Activated CD4-positive, alpha-beta T cell treated with anti-CD3 and anti-CD28 coated beads, Interleukin-2, amount 50 U/mL, for 48 hours (primary cell): Measurements from ENCODE around the gene ZIC1.

Source experiments
- DNase-seq, 2 experiments: peaks; one replicate each; pipeline ENCODE4 v3.0.0-alpha.2; 2020

ZIC1 gene

GRCh38 chr3:147380387-147380951 lies 28.7 kb upstream of the ZIC1 start:
- DNase-seq, result no peak

- DNase-seq, result no peak
Observed at GRCh38 chr3:147380977-147381376, 28.2 kb upstream of the ZIC1 start.

GRCh38 chr3:147381596-147381995 lies 27.6 kb upstream of the ZIC1 start:
- DNase-seq, result no peak

- no peak for DNase-seq
Observed at GRCh38 chr3:147383617-147384016, 25.5 kb upstream of the ZIC1 start.

GRCh38 chr3:147384210-147385058 lies 24.7 kb upstream of the ZIC1 start:
- DNase-seq, result no peak

GRCh38 chr3:147385059-147386012 lies 23.8 kb upstream of the ZIC1 start:
- DNase-seq, result no peak

GRCh38 chr3:147387291-147387884 lies 21.8 kb upstream of the ZIC1 start:
- no peak for DNase-seq

- DNase-seq, result no peak
Observed at GRCh38 chr3:147387885-147388699, 21.1 kb upstream of the ZIC1 start.

- no peak for DNase-seq
Observed at GRCh38 chr3:147388700-147389580, 20.2 kb upstream of the ZIC1 start.

- DNase-seq, result no peak
Observed at GRCh38 chr3:147389717-147390116, 19.4 kb upstream of the ZIC1 start.

GRCh38 chr3:147390589-147391569 lies 18.3 kb upstream of the ZIC1 start:
- no peak for DNase-seq

GRCh38 chr3:147391781-147392624 lies 17.2 kb upstream of the ZIC1 start:
- no peak for DNase-seq

GRCh38 chr3:147392625-147392946 lies 16.6 kb upstream of the ZIC1 start:
- no peak for DNase-seq

- no peak for DNase-seq
Observed at GRCh38 chr3:147393261-147393942, 15.8 kb upstream of the ZIC1 start.

GRCh38 chr3:147393943-147394883 lies 15.0 kb upstream of the ZIC1 start:
- no peak for DNase-seq

- no peak for DNase-seq
Observed at GRCh38 chr3:147394884-147395225, 14.3 kb upstream of the ZIC1 start.
